ENCODE data around the gene PTPRD. TPM values are rescaled to one million over a fixed set of nuclear protein-coding genes. Genes with fewer than 3 reads are reported as not detected.

PTPRD gene
- total RNA-seq, 4 donors from 2014 or later, result 0.78 to 11.7 (median 1.6) TPM

GRCh38 chr9:8632493-8632892, 1980.3 kb downstream of the PTPRD start:
- Histone ChIP-seq H3K9me3 (no peaks in the 10 kb centered on the region), H3K4me3 (no peak overlapping the region), H3K27ac (no peak overlapping the region), H3K27me3 (no peaks in the 10 kb centered on the region), H3K4me1 (peaks cover 7 to 13% of the 10 kb centered on the region in 2 donors), H3K36me3 (no peaks in the 10 kb centered on the region)
- TF ChIP-seq POLR2A (IDR thresholded peaks at IDR 0.05) (no peak), CTCF (IDR thresholded peaks at IDR 0.05 in 4 of 5, conservative IDR thresholded peaks at IDR 0.05 in 1 of 5) (no peak)
- in situ Hi-C loops (cut with MboI; ENCODE audit: low sequenced_read_pairs in 4 of 4) (no loop called here), intact Hi-C loops (cut with DNase I; ENCODE audit: low total_unique reads) (no loop called here)
- ATAC-seq (no peak), DNase-seq (no peak)

GRCh38 chr9:8628791-8629190, 1984.0 kb downstream of the PTPRD start:
- Histone ChIP-seq H3K27me3 (no peaks in the 10 kb centered on the region), H3K27ac (peak overlapping the region; percentile 15 to 41 (median 22)), H3K4me3 (no peak overlapping the region), H3K36me3 (no peaks in the 10 kb centered on the region), H3K4me1 (peaks cover 7 to 13% of the 10 kb centered on the region in 2 donors), H3K9me3 (no peaks in the 10 kb centered on the region)
- ATAC-seq, result peak in 1 of 2 donors; percentile 44
- no peak for DNase-seq
- intact Hi-C loops (cut with DNase I; ENCODE audit: low total_unique reads), result no loop called here
- TF ChIP-seq POLR2A (IDR thresholded peaks at IDR 0.05), result no peak
- no peak for TF ChIP-seq CTCF (IDR thresholded peaks at IDR 0.05 in 4 of 5, conservative IDR thresholded peaks at IDR 0.05 in 1 of 5)
- in situ Hi-C loops (cut with MboI; ENCODE audit: low sequenced_read_pairs in 4 of 4), result no loop called here

GRCh38 chr9:8627976-8628679, 1984.7 kb downstream of the PTPRD start:
- Histone ChIP-seq H3K4me3 (no peak overlapping the region), H3K9me3 (no peaks in the 10 kb centered on the region), H3K36me3 (no peaks in the 10 kb centered on the region), H3K4me1 (peaks cover 7 to 13% of the 10 kb centered on the region in 2 donors), H3K27me3 (no peaks in the 10 kb centered on the region), H3K27ac (peak overlapping the region; percentile 15 to 41 (median 22))
- TF ChIP-seq POLR2A (IDR thresholded peaks at IDR 0.05) (no peak), CTCF (IDR thresholded peaks at IDR 0.05 in 4 of 5, conservative IDR thresholded peaks at IDR 0.05 in 1 of 5) (no peak)
- in situ Hi-C loops (cut with MboI; ENCODE audit: low sequenced_read_pairs in 4 of 4), result no loop called here
- ATAC-seq (peak; percentile 39 to 41), DNase-seq (no peak)
- intact Hi-C loops (cut with DNase I; ENCODE audit: low total_unique reads), result no loop called here

- no peak for ATAC-seq
- Histone ChIP-seq H3K27me3 (no peaks in the 10 kb centered on the region), H3K36me3 (no peaks in the 10 kb centered on the region), H3K4me1 (peaks cover 0 to under 1% of the 10 kb centered on the region in 2 donors), H3K9me3 (no peaks in the 10 kb centered on the region), H3K4me3 (no peak overlapping the region), H3K27ac (no peak overlapping the region)
- DNase-seq, result no peak
- TF ChIP-seq POLR2A (IDR thresholded peaks at IDR 0.05), result no peak
- no peak for TF ChIP-seq CTCF (IDR thresholded peaks at IDR 0.05 in 4 of 5, conservative IDR thresholded peaks at IDR 0.05 in 1 of 5)
- in situ Hi-C loops (cut with MboI; ENCODE audit: low sequenced_read_pairs in 4 of 4) (no loop called here), intact Hi-C loops (cut with DNase I; ENCODE audit: low total_unique reads) (no loop called here)
These were observed 1989.9 kb downstream of the PTPRD start for GRCh38 chr9:8622871-8623270.
